RWPE1 (cell line): Measurements from ENCODE around the gene LSM3.
A peak's percentile ranks its signal among the peaks of the same experiment; 100 is the strongest.

Experiments used
- CTCF ChIA-PET: fragments of 350-600 bp; sonication (Branson Sonifier 250); formaldehyde crosslinking; extraction: SDS; loops from one replicate; lab custom pipeline; 2021; lab: Yijun Ruan, JAX
- POLR2A ChIA-PET: fragments of 400-600 bp; formaldehyde crosslinking; extraction: SDS; loops from one replicate; lab custom pipeline; 2020; ENCODE audit warnings: antibody characterized with exemption; ENCODE audit not compliant: low non-redundant PET; lab: Yijun Ruan, JAX
- DNase-seq: peaks from one replicate; pipeline ENCODE4 v3.0.0; 2012; ENCODE audit warnings: low spot score
- H3K27ac ChIP-seq: fragments of 450-650 bp; 2 replicates; pipeline ENCODE4 v1.5.1; 2017
- CTCF ChIP-seq: fragments of 450-650 bp; conservative IDR thresholded peaks from 2 replicates; pipeline ENCODE4 v1.5.1; 2017; ENCODE audit warnings: low read depth, mild to moderate bottlenecking

LSM3 gene

GRCh38 chr3:14178247-14179113 is at the start of gene LSM3, which contains the start of gene XPC:
Gene LSM3, plus strand, starts transcription at chr3:14178817. Its CDS starts 44 bp downstream, at chr3:14178861.
Gene XPC, minus strand, starts transcription at chr3:14178601. Its CDS starts 33 bp downstream, at chr3:14178568.
- ChIA-PET CTCF (interaction anchor here (0.5 to 0.7 kb wide), 3 partner anchors 53 to 290 kb away, joined by 3 to 4 read pairs (median 3); no protein-coding TSS in a partner anchor), POLR2A (no interaction called here)
- H3K27ac ChIP-seq, result peak within 1 kb of the TSS; percentile 94
- no peak for TF ChIP-seq CTCF
- DNase-seq, result peak; percentile 89

- TF ChIP-seq CTCF, result no peak
- POLR2A ChIA-PET, result no interaction called here
- CTCF ChIA-PET, result interaction anchor here (0.6 kb wide), 1 partner anchor 343 kb away, joined by 6 read pairs; no protein-coding TSS in a partner anchor
- no peak for DNase-seq
- no peak overlapping the region for H3K27ac ChIP-seq
Measured at GRCh38 chr3:14129296-14129695, 49.3 kb upstream of the LSM3 start.

- H3K27ac ChIP-seq, result peak overlapping the region; percentile 30
- no peak for TF ChIP-seq CTCF
- no peak for DNase-seq
- ChIA-PET CTCF (no interaction called here), POLR2A (no interaction called here)
Measured at GRCh38 chr3:14130230-14130629, 48.4 kb upstream of the LSM3 start.

- DNase-seq, result no peak
- peak overlapping the region; percentile 30 for H3K27ac ChIP-seq
- no peak for TF ChIP-seq CTCF
- POLR2A ChIA-PET, result no interaction called here
- CTCF ChIA-PET, result no interaction called here
Measured at GRCh38 chr3:14130707-14131106, 47.9 kb upstream of the LSM3 start.

GRCh38 chr3:14131134-14131533 is 47.5 kb upstream of the LSM3 start:
- no peak for TF ChIP-seq CTCF
- peak overlapping the region; percentile 30 for H3K27ac ChIP-seq
- DNase-seq, result no peak
- ChIA-PET POLR2A (no interaction called here), CTCF (no interaction called here)

GRCh38 chr3:14132120-14132519 is 46.5 kb upstream of the LSM3 start:
- ChIA-PET POLR2A (no interaction called here), CTCF (interaction anchor here (0.6 kb wide), 1 partner anchor 107 kb away, joined by 3 read pairs; no protein-coding TSS in a partner anchor)
- DNase-seq, result no peak
- TF ChIP-seq CTCF, result no peak
- peak overlapping the region; percentile 94 for H3K27ac ChIP-seq
